SK-MEL-5 (cell line): ENCODE results near the gene TMEM87B. TPM values are rescaled to one million over a fixed set of nuclear protein-coding genes. Genes with fewer than 3 reads are reported as not detected.

ENCODE experiments used
- DNase-seq: peaks from one replicate; pipeline ENCODE4 v3.0.0-alpha.2; 2016; ENCODE audit warnings: low read depth, low spot score
- in situ Hi-C: cut with HindIII; loops from 2 replicates; pipeline ENCODE4 v1.10.0; 2016; ENCODE audit warnings: low sequenced_read_pairs, high pct_unique_total_duplicates, low pct_unique_long_range_greater_than_20kb
- polyA plus RNA-seq, 2 experiments: library from polyadenylated mRNA; depleted of rRNA; stranded (reverse); fragments of >200 nt; gene quantifications; 2 replicates each; pipeline ENCODE4 v1.2.3, GENCODE V29; 2015
- total RNA-seq: library from RNA; depleted of rRNA; stranded (reverse); fragments of >200 nt; shearing (Covaris generic); gene quantifications from 2 replicates; pipeline ENCODE4 v1.2.3, GENCODE V29; 2014; rRNA removed

The TMEM87B gene
- 27.4 and 29.8 TPM in 2 replicates for total RNA-seq
- 18.2 and 23.3 TPM in 2 replicates for polyA plus RNA-seq (2015; cell fraction: cytosol; rRNA removed)
- polyA plus RNA-seq (2015; cell fraction: nucleus; rRNA removed), result 34.0 and 38.9 TPM in 2 replicates

- in situ Hi-C loops, result no loop called here
- peak; percentile 93 for DNase-seq
Observed at GRCh38 chr2:112054847-112055729, at the start of gene TMEM87B. TSS of gene TMEM87B (plus strand) at chr2:112055269. CDS start at chr2:112055592, 323 bp downstream.

GRCh38 chr2:112005406-112006075, 49.5 kb upstream of the TMEM87B start:
- in situ Hi-C loops, result no loop called here
- DNase-seq, result no peak

DNA sequence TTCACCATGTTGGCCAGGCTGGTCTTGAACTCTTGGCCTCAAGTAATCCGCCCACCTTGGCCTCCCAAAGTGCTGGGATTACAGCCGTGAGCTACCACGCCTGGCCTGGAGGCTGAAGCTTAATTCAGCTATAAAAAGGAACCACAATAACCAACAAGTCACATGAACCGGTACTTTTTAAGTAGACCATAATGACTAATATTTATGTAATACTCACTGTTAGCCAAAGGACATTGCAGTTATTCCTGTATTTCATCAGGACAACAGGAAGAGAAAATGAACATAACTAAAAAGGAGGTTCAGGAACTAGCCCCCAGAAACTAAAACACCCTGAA, 49.0 kb upstream of the TMEM87B start:
- in situ Hi-C loops, result no loop called here
- peak; percentile 30 for DNase-seq

DNA sequence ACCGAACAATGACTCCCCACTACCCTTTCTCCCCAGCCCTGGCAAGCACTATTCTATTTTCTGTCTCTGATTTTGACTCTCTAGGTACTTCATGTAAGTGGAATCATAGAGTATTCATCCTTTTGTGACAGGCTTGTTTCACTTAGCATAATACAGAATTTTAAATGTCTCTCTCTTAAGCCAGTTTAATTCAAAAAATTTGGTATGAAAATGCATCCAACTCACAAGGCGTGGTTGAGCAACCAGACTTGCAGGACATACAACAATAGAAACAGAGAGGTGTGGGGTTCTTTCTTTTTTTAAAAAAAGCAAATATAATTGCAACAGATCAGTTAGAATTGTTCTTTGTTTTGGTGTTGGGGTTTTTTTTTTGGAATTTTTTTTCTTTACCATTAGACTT, 47.6 kb upstream of the TMEM87B start:
- in situ Hi-C loops, result no loop called here
- DNase-seq, result no peak

- in situ Hi-C loops, result no loop called here
Observed at GRCh38 chr2:112008910-112009485, 46.1 kb upstream of the TMEM87B start.

GRCh38 chr2:112010751-112011150, 44.3 kb upstream of the TMEM87B start:
- DNase-seq, result no peak
- in situ Hi-C loops, result no loop called here

More at GRCh38 chr2:112008910-112009485, 46.1 kb upstream of the TMEM87B start:
- DNase-seq, result peak; percentile 95

GRCh38 chr2:112012556-112012955, 42.5 kb upstream of the TMEM87B start:
- no peak for DNase-seq
- in situ Hi-C loops, result no loop called here

DNA sequence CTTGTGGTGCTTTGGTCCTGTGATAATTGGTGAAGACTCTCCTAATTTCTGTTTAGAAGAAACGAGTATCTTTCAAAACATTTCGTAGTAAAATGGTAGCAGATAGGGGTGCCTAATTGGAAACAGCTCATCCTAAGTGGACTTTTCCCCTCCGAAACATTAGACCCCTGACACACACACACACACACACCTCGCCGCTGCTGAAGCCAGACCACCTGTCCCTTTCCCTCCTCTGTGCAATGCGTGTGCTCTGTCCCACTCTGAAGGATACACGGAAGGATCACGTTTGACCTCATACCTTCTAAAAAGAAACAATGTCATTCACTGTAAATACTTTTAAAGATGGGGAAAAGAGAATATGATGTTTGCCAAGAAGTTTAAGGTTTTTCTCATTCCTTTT, 36.2 kb upstream of the TMEM87B start:
- DNase-seq, result no peak

GRCh38 chr2:112019569-112019982, 35.5 kb upstream of the TMEM87B start:
- in situ Hi-C loops, result no loop called here
- peak; percentile 57 for DNase-seq

More for the DNA sequence above, 36.2 kb upstream of the TMEM87B start:
- in situ Hi-C loops, result no loop called here

DNA sequence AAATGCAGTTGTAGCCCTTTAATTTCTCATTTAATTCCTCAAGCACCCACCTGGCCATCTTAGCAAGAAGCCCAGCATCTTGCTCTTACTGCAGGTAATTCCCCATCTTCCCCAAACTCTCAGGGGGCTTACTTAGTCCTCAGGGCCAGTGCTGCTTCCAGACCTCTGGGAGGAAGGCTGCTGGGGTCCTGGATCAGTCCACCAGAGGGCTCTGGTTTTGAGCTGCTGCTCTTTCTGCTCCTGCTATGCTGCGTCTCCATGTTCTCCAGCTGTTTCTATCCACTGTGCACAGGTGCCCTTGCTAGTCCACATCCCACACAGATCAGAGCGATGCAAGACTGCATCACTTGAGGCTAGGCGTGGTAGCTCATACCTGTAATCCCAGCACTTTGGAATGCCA, 34.5 kb upstream of the TMEM87B start:
- peak; percentile 51 for DNase-seq
- in situ Hi-C loops, result no loop called here

DNA sequence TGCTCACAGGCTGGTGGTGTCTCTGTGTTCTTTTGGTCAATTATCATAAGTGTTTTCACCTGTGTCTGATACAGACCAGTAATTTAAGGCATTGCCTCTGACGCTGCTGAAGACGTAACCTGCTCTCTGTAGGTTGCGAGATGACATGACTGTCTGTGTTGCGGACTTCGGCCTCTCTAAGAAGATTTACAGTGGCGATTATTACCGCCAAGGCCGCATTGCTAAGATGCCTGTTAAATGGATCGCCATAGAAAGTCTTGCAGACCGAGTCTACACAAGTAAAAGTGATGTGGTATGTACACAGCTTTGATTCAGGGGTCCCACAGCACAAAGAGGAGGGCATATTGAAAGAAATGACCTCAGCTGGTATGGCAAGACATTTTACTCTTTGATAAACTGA, 33.8 kb upstream of the TMEM87B start:
- DNase-seq, result no peak
- in situ Hi-C loops, result no loop called here

DNA sequence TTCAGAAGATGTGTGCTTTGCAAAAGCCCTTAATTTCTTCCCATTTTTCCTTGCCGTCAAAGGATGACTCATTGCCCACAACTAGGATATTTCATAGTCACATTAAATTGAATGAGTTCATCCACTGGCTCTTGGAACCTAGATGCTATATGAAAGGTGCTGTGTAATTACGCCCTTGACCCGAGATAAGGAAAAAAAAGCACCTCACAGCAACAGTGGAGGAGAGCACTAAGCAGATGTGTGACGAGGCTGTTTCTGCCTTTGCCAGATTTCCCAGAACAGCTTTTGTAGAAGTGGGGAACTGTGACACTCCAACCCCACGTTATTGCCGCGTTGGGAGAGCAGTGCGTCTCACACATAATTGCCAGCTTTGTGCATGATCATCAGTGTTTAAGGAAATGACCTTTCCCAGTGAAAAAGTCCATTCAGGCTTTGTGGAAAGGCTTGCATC, 33.3 kb upstream of the TMEM87B start:
- peak; percentile 99 for DNase-seq
- in situ Hi-C loops, result no loop called here

DNA sequence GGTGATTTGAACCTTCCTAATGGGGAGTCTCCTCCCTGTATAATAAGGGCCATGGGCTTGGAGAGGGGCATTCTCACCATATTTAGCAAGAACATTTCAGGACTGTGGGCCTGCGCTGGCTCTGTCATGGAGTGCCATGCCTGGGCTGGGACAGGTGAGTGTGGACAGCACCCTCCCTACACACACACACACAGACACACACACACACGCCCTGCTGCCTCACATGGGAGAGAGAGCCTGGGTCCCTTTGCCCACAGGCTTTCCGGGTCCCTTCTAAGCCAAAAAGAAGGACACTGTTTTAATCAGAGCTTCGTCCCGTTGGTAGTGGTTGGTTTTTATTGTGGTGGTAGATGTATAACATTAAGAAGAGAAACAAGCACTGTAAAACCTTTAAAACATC, 31.4 kb upstream of the TMEM87B start:
- DNase-seq, result no peak
- in situ Hi-C loops, result no loop called here

- in situ Hi-C loops, result no loop called here
Observed at GRCh38 chr2:112024231-112024630, 30.8 kb upstream of the TMEM87B start.

GRCh38 chr2:112024896-112025491, 30.1 kb upstream of the TMEM87B start:
- in situ Hi-C loops, result no loop called here
- DNase-seq, result no peak

More at GRCh38 chr2:112024231-112024630, 30.8 kb upstream of the TMEM87B start:
- DNase-seq, result no peak

GRCh38 chr2:112026509-112026908, 28.6 kb upstream of the TMEM87B start:
- in situ Hi-C loops, result no loop called here
- DNase-seq, result no peak

GRCh38 chr2:112027767-112028166, 27.3 kb upstream of the TMEM87B start:
- no peak for DNase-seq
- in situ Hi-C loops, result no loop called here

- in situ Hi-C loops, result no loop called here
- no peak for DNase-seq
Observed at GRCh38 chr2:112029164-112029563, 25.9 kb upstream of the TMEM87B start.
